GM12878 (cell line): Measurements from ENCODE around the gene HLA-F. TPM values are rescaled to one million over a fixed set of nuclear protein-coding genes. Genes with fewer than 3 reads are reported as not detected.

Source experiments
- ESRRA ChIP-seq: IDR thresholded peaks from 2 replicates; pipeline ENCODE4 v1.6.1; 2012; ENCODE audit warnings: mild to moderate bottlenecking, low read length, improper control_type of control experiment
- KAT2A ChIP-seq: conservative IDR thresholded peaks from 2 replicates; pipeline ENCODE4 v1.6.1; 2011; ENCODE audit warnings: low read depth, low read length; ENCODE audit not compliant: control insufficient read depth
- NKRF ChIP-seq: fragments of 450-650 bp; conservative IDR thresholded peaks from 2 replicates; pipeline ENCODE4 v1.6.1; 2017; ENCODE audit warnings: mild to moderate bottlenecking, moderate library complexity
- SRF ChIP-seq, 2 experiments: IDR thresholded peaks; 2 replicates each; pipeline ENCODE4 v1.6.1; 2011; ENCODE audit warnings: low read depth in 2 of 2, low read length in 2 of 2, mild to moderate bottlenecking in 1 of 2, moderate library complexity in 1 of 2
- STAT1 ChIP-seq: fragments of 450-650 bp; conservative IDR thresholded peaks from 2 replicates; pipeline ENCODE4 v1.6.1; 2014; ENCODE audit warnings: antibody characterized with exemption, mild to moderate bottlenecking
- TAF1 ChIP-seq: IDR thresholded peaks from 2 replicates; pipeline ENCODE4 v1.6.1; 2011; ENCODE audit warnings: mild to moderate bottlenecking, low read depth, low read length, borderline replicate concordance
- ZNF592 ChIP-seq: fragments of 450-650 bp; IDR thresholded peaks from 2 replicates; pipeline ENCODE4 v1.6.1; 2017; ENCODE audit warnings: mild to moderate bottlenecking, moderate library complexity
- polyA plus RNA-seq, 11 experiments: library from polyadenylated mRNA; depleted of rRNA in 4 of 11; unstranded in 6 of 11; stranded (reverse) in 5 of 11; fragments of >200 nt; fragmentation: Nextera tagmentation in 4 of 11; fragmentation: Illumina TruSeq in 1 of 11; extraction: Ambion mirVana in 4 of 11; extraction: Trizol in 1 of 11; gene quantifications; 1 replicate in 1 of 11; 2 replicates in 10 of 11; pipeline versions ENCODE4 v1.2.1 to v1.2.3, GENCODE V29; 2011 to 2016; ENCODE audit warnings: inconsistent platforms in 2 of 11, missing spikeins in 2 of 11, low read depth in 1 of 11
- total RNA-seq, 4 experiments: library from RNA; depleted of rRNA in 3 of 4; stranded (reverse); fragments of >200 nt in 3 of 4; fragmentation: Illumina TruSeq in 1 of 4; extraction: Trizol in 1 of 4; gene quantifications; 2 replicates each; pipeline versions ENCODE4 v1.2.1 to v1.2.3, GENCODE V29; 2013 to 2021

Gene HLA-F
- total and polyA plus RNA-seq, 10 of the 15 experiments (the other 5 are each of a cell fraction or from before 2014, with no cell fraction given), result 30.1 to 342 (median 145) TPM

- TF ChIP-seq ZNF592, result no peak
- no peak for TF ChIP-seq KAT2A
- TF ChIP-seq NKRF, result no peak
- TF ChIP-seq ESRRA, result no peak
- no peak for TF ChIP-seq TAF1
- no peak for TF ChIP-seq SRF (IDR thresholded peaks at IDR 0.05; ENCODE audit: low read depth in 2 of 2, low read length in 2 of 2)
- TF ChIP-seq STAT1, result no peak
Measured at GRCh38 chr6:29745855-29746449, 22.7 kb downstream of the HLA-F start (continued).
